Activated CD8-positive, alpha-beta memory T cell treated with anti-CD3 and anti-CD28 coated beads, Interleukin-2, amount 50 U/mL, for 24 hours (primary cell): ENCODE measurements around the gene MCF2L2.
"Not testable (repeated sequence)": the region's sequence is repeated elsewhere in the genome, so short reads cannot be mapped to it uniquely, and the experiment has no call there.

Experiments used
- DNase-seq: peaks from one replicate; pipeline ENCODE4 v3.0.0-alpha.2; 2020; ENCODE audit errors: extremely low read depth

Gene MCF2L2

DNA sequence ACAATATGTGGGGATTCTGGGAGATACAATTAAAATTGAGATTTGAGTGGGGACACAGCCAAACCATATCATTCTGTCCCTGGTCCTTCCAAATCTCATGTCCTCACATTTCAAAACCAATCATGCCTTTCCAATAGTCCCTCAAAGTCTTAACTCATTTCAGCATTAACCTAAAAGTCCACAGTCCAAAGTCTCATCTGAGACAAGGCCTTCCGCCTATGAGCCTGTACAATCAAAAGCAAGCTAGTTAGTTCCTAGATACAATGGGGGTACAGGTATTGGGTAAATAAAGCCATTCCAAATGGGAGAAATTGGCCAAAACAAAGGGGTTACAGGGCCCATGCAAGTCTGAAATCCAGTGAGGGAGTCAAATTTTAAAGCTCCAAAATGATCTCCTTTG is 260.4 kb downstream of the MCF2L2 start:
- not testable (repeated sequence) for DNase-seq

DNA sequence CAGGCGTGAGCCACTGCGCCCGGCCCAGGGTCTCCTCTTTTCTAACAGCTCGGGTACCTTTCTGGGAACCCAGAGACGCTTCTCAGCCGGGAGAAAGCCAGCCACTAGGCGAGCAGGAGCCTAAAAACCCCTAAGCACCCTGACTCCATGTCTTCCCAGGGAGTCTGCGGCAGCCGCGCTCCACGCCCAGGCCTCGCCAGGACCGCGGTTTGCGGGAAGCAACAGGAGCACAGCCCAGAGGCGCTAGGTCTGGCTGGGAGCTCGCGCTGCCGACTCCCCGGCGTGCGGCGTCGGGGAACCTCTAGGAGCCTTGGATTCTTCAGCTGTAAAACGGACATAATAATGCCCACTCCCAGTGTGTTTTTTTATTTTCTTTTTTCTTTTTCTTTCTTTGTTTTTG is 264.9 kb downstream of the MCF2L2 start:
- DNase-seq: no peak

DNA sequence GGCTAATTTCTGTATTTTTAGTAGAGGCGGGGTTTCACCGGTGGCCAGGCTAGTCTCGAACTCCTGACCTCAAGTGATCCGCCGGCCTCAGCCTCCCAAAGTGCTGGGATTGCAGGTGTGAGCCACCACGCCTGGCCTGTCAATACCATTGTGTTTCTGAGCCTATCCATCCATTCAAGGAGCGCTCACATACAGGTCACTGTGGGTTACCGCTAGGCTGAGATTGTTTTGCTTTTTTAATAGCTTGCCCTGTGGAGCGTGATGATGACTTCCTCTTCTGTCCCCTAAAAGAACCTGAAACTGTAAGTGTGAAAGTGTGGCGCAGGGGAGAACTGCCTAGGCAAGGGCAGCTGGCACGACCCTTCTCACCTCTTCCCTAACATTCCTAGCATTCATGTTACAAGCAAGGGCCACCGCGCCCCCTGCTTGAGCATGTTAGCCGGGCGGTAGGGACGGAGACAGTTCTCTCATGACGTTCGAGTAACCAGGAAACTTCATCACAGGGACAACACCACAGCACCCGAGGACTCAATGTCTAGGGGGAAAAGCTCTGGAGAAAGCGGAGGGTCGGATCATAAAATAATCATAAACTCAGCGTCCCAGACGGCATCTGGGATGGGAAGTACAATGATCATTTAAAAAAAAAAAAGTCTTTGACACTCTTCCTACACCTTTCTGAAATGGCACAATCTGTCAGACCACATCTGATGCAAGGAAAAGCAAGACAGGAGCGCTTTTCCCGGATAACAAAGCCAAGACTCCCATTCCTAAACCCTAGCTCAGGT is 266.7 kb downstream of the MCF2L2 start:
- DNase-seq: no peak

DNA sequence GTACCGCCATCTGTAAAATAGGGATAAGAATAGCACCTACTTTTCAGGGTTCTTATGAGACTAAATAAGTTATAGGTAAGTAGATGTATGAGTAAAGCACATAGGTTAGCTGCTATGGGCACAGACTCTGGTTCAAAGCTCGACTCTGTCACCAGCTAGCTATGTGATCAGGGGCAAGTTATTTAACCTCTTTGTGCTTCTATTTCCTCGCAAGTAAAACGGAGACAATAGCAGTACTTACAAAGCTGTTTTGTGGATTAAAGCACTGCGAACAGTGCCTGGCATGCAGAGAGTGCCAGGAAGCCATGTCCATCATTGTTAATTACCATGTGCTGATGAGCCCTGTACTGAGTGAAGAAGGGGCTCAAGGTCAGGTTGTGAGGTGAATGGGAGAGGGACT is 267.8 kb downstream of the MCF2L2 start:
- DNase-seq: no peak

- no peak for DNase-seq
Observed at GRCh38 chr3:183159333-183159732, 269.1 kb downstream of the MCF2L2 start.

DNA sequence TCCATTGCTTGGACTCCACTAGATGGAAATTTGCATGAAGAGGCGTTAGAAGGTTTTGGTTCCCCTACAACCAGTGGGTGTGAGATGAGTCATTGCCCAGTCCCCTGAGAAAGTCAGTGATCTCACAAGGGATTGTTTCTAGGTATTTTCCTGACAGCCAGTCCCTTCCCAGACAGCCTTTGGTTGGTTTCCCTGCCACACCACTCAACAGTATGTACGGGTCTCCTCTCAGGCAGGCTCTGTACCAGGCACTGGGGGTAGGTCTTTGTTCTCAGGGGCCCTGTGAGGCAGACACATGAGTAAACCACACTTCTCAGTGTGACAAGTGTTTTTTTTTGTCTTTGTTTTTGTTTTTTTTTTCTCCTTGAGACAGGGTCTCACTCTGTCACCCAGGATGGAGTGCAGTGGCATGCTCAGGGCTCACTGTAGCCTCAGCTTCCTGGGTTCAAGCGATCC is 269.8 kb downstream of the MCF2L2 start:
- no peak for DNase-seq

DNA sequence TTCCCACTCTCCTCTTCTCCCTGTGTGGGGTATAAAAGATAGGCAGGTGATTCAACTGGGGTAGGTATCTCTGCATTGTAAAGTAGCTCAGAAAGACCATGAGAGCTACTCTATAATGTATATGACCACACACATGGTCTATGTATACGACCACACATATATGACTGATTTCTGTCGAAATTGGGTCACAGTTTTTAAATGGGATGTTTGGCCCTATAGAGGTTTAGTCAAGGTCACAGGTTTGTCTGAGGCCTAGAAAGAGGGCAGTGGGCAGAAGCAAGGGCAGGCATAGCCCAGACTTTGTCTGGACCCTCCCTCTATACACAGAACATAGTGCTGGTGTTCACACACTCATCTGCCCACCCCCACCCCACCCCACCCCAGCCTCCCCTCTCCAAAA is 270.3 kb downstream of the MCF2L2 start:
- DNase-seq: no peak

DNA sequence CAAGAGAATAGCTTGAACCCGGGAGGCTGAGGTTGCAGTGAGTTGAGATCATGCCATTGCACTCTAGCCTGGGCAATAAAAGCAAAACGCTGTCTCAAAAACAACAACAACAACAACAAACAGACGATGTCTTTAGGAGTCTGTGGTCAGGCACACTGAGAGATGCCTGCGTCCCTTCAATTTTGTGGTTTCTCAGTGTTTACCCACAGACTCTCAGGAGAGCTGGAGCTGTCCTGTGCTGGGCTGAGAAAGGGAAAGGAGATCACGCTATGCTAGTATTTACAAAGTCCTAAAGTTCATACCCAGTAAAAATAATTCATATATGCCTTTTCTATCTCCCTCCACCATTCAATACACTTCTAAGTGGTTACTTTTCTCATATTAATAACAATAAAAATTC is 272.2 kb downstream of the MCF2L2 start:
- DNase-seq: no peak

- DNase-seq: no peak
Observed at GRCh38 chr3:183155499-183155898, 272.9 kb downstream of the MCF2L2 start.

- no peak for DNase-seq
Observed at GRCh38 chr3:183153210-183153950, 275.0 kb downstream of the MCF2L2 start.

DNA sequence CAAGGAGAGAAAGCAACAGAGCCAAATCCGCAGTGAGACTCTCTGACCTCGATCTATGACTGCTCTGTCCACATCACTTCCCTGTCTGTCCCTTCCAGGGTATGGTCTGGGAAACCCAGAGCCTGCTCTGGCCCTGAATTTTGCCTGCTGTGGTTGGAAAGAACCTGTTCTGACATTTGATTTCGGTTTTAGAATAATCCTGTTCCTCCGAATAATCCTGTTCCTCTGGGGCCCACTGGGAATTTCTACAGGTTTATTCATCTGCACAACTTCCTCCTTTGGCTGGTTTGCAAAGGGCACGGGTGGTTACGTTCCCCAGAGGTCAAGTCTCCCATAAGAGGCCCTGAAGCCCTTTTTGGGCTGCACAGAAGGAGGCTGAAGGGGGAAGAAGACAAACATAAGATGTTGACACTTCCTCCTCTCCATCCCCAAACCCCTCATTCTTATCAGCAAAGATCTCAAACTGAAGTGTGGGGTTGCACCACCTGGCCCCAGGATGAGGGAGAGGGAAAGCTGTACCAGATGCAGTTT is 276.5 kb downstream of the MCF2L2 start:
- no peak for DNase-seq

GRCh38 chr3:183151086-183151485 is 277.3 kb downstream of the MCF2L2 start:
- no peak for DNase-seq

- DNase-seq: no peak
Observed at GRCh38 chr3:183149915-183150750, 278.3 kb downstream of the MCF2L2 start.

GRCh38 chr3:183148056-183148455 is 280.4 kb downstream of the MCF2L2 start:
- DNase-seq: no peak

- DNase-seq: no peak
Observed at GRCh38 chr3:183144363-183144762, 284.1 kb downstream of the MCF2L2 start.

- DNase-seq: no peak
Observed at GRCh38 chr3:183142199-183142598, 286.2 kb downstream of the MCF2L2 start.

GRCh38 chr3:183134844-183135243 is 293.6 kb downstream of the MCF2L2 start:
- DNase-seq: no peak

DNA sequence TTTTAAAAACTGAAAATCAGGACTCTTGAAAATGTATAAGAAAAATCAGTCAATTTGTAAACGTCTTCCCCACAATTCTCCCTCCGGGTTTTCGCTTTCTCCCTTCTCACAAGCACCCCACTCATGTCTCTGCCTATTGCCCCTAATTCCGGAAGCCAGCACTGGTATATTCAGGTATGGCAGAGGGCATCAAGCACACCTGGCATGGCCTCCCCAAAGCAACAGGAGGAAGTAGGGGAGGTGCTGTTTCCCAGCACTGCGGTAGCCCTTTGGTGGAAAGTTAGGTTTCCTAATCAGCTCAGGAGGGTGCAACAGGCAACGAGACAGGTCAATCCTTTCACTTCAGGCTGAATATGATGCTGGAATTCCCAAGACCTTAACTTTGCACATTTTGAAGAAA is 296.0 kb downstream of the MCF2L2 start:
- DNase-seq: no peak

DNA sequence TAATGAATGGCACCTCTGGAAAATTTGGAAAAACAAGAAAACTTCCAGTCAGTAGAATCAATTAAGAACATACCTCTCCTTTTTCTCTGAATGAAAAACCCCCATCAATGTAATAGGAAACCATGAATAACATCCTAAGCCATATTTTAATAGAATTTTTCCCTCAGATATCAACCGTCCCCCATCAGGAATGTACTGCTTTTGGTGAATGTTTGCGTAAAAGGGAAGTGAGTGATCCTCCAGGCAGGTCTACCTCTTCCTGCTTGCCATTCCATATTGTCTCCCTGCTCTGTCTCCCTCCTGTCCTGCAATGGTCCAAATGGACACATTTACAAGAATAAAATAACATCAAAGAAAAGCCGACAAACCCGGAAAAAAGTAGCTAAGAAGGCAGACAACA is 296.7 kb downstream of the MCF2L2 start:
- DNase-seq: no peak

DNA sequence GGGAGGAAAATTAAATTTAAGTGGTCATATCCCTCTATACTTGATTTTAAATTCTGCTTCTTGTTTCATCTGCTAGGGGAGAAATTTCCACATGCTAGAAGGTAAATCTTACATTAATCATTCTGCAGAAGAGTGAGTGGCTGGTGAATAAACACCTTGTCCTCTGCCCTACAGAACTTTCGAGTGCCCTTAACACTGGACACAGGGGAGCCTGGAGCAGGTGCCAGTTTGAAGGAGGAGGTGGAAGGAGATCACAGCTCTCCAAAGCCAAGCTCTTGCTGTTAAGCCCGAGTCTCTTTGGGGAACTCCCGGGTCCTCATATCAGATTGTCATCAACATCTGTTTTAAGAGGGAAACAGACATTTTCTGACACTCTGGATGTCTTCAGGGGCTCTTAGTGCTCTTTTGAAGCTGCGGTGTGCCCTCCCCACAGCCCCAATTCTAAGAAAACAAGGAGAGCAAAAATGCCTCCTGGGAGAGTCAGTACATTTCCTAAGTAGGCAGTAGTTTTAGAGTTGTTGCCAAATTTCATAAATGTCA is 297.2 kb downstream of the MCF2L2 start:
- no peak for DNase-seq

- DNase-seq: no peak
Observed at GRCh38 chr3:183129243-183129642, 299.2 kb downstream of the MCF2L2 start.

- DNase-seq: no peak
Observed at GRCh38 chr3:183128709-183129108, 299.7 kb downstream of the MCF2L2 start.
